ENCODE data around the gene FBXO34.

FBXO34 gene

GRCh38 chr14:55298500-55298822 is 27.2 kb downstream of the FBXO34 start:
- Mint-ChIP-seq H3K36me3 (ENCODE audit: low read depth) (peaks cover 43% of the 10 kb centered on the region), H3K27me3 (ENCODE audit: low read depth, poor library complexity) (no peaks in the 10 kb centered on the region), H3K9me3 (no peaks in the 10 kb centered on the region), H3K27ac (no peak overlapping the region), H3K4me1 (no peaks in the 10 kb centered on the region), H3K4me3 (no peak overlapping the region)
- no peak for DNase-seq
- no peak for TF ChIP-seq CTCF (IDR thresholded peaks at IDR 0.05)

GRCh38 chr14:55301437-55302121 is 30.4 kb downstream of the FBXO34 start:
- Mint-ChIP-seq H3K27me3 (ENCODE audit: low read depth, poor library complexity) (no peaks in the 10 kb centered on the region), H3K27ac (peak overlapping the region; percentile 78), H3K4me3 (no peak overlapping the region), H3K4me1 (no peaks in the 10 kb centered on the region), H3K36me3 (ENCODE audit: low read depth) (peaks cover 44% of the 10 kb centered on the region), H3K9me3 (peaks cover 3% of the 10 kb centered on the region)
- DNase-seq = no peak
- TF ChIP-seq CTCF (IDR thresholded peaks at IDR 0.05) = no peak

- Mint-ChIP-seq H3K9me3 (peaks cover 3% of the 10 kb centered on the region), H3K4me3 (no peak overlapping the region), H3K27ac (no peak overlapping the region), H3K27me3 (ENCODE audit: low read depth, poor library complexity) (no peaks in the 10 kb centered on the region), H3K4me1 (no peaks in the 10 kb centered on the region), H3K36me3 (ENCODE audit: low read depth) (peaks cover 39% of the 10 kb centered on the region)
- TF ChIP-seq CTCF (IDR thresholded peaks at IDR 0.05) = no peak
- no peak for DNase-seq
Measured at GRCh38 chr14:55302367-55303124, 31.3 kb downstream of the FBXO34 start.

GRCh38 chr14:55303125-55303499 is 31.9 kb downstream of the FBXO34 start:
- H3K9me3 Mint-ChIP-seq = peaks cover 3% of the 10 kb centered on the region
- no peak for DNase-seq

GRCh38 chr14:55303691-55304145 is 32.5 kb downstream of the FBXO34 start:
- peaks cover 3% of the 10 kb centered on the region for H3K9me3 Mint-ChIP-seq
- no peak overlapping the region for H3K27ac Mint-ChIP-seq
- no peaks in the 10 kb centered on the region for H3K4me1 Mint-ChIP-seq
- peaks cover 32% of the 10 kb centered on the region for H3K36me3 Mint-ChIP-seq (ENCODE audit: low read depth)
- H3K4me3 Mint-ChIP-seq = no peak overlapping the region
- no peak for TF ChIP-seq CTCF (IDR thresholded peaks at IDR 0.05)
- no peak for DNase-seq
- H3K27me3 Mint-ChIP-seq (ENCODE audit: low read depth, poor library complexity) = no peaks in the 10 kb centered on the region

More at GRCh38 chr14:55303125-55303499, 31.9 kb downstream of the FBXO34 start:
- H3K36me3 Mint-ChIP-seq (ENCODE audit: low read depth) = peaks cover 37% of the 10 kb centered on the region
- H3K27me3 Mint-ChIP-seq (ENCODE audit: low read depth, poor library complexity) = no peaks in the 10 kb centered on the region
- no peak overlapping the region for H3K27ac Mint-ChIP-seq
- no peak overlapping the region for H3K4me3 Mint-ChIP-seq
- no peaks in the 10 kb centered on the region for H3K4me1 Mint-ChIP-seq
- TF ChIP-seq CTCF (IDR thresholded peaks at IDR 0.05) = no peak
